Activated CD8-positive, alpha-beta memory T cell treated with anti-CD3 and anti-CD28 coated beads, Interleukin-2, amount 50 U/mL, for 1 hour (primary cell): ENCODE results near the gene COL5A1.

Source experiments
- DNase-seq: peaks from one replicate; pipeline ENCODE4 v3.0.0-alpha.2; 2020; ENCODE audit errors: extremely low read depth

The COL5A1 gene

DNA sequence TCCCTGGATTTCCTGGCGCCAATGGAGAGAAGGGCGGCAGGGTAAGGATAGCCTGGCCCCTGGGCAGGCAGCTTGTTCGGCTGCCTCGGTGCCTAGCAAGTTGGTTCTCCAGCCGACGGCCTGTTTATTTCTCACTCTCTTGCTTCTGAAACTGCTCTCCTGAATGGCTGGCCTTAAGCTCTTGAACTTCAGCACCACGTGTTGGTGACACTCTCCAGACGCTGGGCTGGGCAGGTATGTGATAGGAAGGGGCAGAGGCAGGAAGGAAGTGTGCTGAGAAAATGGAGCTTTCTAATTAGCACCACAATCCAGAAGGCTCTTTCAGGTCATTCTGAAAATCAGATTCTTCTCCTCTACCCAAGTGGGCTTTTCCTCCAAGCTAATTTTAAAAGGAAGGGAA lies 147.6 kb downstream of the COL5A1 start:
- no peak for DNase-seq

DNA sequence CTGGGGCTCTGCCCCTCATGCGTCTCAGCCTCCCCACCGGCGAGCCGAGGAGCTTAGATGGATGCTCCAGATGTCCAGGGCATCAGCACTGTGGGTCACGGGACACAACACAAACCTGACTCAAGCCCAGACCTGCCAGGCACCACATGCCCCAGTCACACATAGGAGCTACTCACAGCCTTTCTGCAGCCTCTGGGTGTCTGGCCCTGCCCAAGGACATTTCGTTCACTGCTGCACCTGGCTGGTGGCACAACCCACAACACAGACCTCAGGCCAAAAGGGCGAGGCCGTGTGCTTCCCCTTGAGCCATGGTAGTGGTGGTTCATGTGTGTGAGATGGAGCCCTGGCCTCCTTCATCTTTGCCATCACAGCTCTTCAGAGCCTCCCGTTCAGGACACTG lies 149.4 kb downstream of the COL5A1 start:
- DNase-seq: no peak

DNA sequence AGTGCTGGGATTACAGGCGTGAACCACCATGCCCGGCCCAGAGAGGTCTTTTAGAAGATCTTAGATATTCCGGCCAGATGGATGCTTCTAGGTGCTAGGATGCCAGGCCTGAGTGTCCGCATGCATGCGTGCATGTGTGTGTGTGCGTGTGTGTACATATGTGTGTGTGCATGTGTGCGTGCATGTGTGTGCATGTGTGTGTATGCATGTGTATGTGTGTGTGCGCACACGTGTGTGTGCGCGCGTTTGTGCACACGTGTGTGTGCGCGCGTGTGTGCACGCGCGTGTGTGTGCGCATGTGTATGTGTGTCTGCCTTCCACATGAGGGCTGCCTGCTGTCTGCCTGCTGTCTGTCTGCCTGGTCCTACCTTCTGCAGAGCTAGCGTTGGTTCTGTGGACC lies 151.0 kb downstream of the COL5A1 start:
- DNase-seq: no peak

DNA sequence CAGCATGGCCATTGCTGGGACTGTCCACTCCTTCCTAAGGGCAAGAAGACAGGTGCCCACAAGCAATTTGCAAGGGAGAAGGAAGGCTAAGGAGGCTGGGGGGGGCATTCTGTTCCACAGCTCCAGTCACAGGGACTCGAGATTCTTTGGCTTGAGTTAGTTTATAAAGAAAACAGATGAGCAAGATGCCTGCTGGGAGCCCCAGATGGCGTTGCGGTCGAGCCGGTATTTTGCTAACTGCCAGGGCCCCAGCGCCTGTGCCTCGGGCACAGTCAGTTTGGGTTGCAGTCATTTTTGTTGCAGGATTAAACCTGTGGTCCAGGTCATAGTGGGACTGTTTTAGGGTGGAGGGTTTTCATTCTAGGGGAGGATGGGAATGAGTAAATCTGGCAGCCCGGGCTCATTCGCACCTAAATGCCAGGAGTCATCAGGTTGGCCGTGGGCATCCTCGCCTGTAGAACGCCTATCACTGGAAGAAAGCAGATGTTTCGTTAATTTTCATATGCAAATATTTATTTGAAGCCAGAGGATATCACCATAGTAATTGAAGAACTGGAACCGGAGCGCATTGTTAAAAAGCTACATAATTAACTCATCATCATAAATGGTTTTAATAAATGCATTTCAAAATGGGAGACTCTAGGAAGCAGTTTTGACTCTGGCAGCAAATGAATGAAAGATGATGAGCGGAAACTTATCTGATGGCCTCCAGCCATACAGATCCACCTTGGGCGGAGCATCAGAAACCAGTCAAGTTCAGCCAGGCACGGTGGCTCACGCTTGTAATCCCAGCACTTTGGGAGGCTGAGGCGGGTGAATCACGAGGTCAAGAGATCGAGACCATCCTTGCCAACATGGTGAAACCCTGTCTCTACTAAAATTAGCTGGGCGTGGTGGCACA lies 151.9 kb downstream of the COL5A1 start:
- DNase-seq: no peak

DNA sequence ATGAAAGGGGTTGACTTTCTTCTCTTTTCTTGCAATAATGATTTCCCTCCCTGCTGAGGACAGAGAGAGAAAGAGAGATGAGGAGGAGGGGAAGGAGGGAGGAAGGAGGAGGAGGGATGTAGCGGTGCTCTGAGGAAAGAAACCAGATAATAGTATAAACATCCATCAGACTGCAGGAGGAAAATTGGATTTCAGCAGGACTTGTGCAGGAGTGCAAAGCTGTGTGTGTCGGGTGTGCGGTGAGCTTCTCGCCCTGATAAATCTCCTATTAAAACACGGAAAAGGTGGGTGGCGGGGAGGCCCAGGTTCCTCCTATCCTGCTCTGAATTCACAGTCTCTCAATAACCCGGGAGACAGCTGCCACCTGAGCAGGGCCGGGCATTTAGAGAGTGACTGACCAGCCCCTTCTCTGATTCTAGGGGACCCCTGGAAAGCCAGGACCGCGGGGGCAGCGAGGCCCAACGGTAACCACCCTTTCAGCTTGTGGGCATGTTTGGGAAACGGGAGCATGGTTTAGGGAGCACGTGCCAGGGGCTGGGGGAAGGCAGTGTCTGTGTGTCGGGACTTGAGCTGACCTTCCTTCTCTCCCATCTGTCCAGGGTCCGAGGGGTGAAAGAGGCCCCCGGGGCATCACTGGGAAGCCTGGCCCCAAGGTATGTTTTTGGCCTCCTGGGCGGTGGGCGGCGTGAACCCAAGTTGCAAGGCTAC lies 153.2 kb downstream of the COL5A1 start:
- DNase-seq: no peak

DNA sequence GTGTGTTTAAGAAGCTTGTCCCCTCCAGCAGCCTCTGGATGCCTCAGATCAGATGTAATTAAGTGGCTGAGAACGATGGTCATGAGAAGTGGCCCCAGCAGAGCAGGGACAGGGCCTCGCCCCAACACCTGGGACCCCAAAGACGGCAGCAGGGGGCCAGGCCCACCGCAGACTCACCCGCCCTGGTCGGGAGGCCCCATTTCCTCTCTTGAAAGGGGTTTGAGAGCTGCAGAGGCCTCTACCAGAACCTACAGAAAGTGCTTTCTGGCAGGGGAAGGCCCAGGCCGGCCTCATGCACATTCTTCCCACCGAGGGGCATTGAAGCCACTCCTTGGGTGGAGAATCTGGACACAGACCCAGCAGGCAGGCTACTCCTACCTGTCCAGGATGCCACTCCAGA lies 153.8 kb downstream of the COL5A1 start:
- DNase-seq: no peak

DNA sequence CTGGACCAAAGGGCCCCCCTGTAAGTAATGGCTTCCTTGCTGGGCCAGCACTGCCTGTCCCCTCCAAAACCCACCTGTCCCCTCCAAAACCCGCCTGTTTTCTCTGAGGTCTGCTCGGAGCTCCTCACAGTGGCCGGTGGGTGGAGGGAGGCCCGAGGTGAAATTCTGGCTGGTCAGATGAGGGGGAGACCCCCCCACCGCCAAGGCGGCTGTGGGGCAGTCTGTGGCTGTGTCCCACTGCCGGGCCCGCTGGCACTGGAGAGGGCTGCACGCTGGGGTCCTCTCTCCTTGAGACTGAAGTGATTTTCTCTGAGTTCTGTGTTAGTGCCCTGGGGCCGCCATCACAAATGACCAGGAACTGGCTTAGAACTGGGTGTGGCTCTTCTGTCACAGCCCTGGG lies 155.3 kb downstream of the COL5A1 start:
- DNase-seq: no peak

DNA sequence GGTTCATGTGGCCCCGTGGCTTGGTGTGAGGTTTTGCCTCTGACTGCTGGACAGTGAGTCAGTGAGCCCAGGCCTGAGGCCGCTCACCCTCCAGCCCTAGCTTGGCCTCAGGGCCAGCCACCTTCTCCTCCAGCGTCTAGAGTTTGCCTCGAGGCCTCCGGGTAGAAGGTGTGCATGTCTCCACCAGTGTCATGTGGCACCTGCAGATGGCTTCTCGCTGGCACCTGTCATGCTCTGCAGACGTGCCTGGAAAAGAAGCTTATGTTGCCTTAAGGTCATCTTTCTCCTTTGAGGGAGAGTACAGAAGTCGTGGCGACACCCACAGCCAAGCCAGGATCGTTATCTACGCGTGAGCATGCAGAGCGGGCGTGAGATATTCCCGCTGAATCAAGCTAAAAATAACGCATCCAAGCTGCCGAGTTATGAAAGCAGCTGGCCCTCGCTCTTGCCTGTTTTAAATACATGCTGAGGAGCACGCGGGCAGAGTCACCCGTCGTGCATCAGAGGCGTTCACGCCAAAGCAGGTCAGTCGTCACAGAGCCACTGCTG lies 159.3 kb downstream of the COL5A1 start:
- DNase-seq: no peak

DNA sequence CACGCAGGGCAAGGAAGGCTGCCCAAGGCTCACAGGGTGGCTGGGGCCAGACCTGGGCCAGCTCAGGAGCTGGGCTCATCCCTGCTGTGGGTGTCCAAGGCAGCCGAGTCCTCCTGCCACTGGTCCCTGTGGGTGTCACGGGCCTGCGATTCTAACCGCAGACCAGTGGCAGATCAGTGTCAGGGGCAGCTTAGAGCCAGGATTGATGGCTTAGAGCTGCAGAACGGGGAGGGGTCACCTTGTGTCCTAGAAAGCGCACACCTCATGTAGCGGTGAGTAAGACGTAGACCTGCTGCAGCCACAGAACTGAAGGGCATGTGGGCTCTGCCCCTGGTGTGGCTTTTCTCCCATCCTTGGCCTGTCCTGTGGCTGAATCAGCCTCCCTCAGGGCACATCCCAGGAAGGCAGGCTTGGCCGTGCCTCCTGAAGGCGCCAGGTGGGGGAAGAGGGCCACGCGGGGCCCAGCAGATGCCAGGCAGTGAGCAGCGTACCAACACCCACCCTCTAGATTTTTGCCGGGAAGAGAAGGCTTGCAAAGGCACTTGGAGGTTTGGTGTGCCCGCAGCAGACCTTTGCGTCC lies 160.7 kb downstream of the COL5A1 start:
- no peak for DNase-seq

DNA sequence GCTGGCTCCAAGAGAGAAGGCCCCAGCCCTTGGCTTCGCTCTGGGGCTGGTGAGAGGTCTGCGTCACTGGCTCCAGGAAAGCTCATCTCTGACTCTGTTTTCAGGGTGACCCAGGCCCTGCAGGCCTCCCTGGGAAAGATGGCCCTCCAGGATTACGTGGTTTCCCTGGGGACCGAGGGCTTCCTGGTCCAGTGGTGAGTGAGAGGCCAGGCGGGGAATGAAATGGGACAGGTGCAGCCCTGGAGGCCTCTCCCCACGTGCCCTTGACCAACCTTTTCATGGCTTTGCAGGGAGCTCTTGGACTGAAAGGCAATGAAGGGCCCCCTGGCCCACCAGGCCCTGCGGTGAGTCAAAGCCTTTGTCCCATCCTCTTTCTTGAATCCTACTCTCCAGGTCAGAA lies 163.3 kb downstream of the COL5A1 start:
- DNase-seq: no peak

DNA sequence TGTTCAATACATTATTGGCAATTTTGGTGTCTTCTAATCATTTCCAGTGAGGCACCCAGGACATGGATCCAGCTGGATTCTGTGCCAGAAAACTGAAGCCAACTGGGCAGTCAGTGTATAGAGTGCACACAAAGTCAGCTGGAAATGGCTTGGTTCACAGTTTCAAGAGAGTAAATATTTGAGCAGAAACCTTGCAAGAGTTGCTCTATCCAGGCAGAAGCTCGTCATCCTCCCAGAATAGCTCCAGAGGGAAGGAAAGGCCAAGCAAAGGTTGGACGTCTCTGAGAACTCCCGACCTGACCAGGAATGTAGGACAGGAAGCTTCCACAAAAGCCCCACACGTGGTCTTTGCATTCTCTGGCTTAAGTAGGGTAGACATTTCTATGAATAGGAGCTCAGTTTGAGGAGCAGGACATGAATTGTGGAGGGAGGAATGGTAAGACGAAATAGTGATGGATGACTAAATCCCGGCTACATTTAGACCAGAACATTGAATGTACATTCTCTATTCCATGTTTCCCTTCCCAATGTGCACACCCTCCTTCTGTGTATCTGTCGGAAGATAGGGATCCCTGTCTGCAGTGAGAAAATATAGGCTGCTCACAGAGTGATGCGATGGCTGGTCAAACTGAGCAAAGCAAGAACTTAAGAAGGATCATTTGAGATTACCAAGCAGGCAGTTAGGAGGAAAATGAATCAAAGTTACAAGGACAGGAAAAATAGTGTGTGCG lies 166.3 kb downstream of the COL5A1 start:
- no peak for DNase-seq

DNA sequence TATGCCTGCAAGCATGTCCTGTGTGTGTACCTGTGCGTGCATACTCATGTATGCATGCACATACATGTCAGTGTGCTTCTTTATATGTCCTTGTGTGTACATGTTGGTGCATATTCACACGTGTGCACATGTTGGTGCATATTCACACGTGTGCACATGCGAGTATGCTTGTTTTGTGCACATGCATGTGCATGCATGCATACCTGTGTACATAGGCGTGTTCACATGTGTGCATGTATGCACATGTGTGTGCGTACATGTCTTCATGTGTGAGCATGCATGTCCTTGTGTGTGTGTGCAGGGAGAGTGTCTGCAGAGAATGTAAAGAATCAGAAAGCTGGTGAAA lies 166.8 kb downstream of the COL5A1 start:
- no peak for DNase-seq

DNA sequence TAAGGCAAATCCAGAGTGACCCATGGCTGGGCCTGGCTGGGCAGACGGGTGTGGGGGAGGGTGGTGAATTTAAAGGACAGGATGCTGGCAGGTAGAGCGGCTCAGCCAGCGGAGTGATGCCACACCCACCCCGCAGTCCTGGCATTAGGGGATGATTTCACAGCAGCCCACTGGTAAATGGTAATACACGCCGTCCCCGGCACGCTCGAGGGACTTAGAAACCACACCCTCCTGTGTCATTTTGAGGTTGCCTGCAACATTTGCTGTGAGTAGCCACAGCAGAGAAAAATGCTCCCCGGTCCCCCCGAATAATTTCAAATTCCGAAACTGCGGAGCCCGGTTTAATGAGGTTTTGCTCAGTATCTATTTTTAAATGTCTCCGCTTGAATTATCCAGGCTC lies 167.7 kb downstream of the COL5A1 start:
- DNase-seq: no peak

DNA sequence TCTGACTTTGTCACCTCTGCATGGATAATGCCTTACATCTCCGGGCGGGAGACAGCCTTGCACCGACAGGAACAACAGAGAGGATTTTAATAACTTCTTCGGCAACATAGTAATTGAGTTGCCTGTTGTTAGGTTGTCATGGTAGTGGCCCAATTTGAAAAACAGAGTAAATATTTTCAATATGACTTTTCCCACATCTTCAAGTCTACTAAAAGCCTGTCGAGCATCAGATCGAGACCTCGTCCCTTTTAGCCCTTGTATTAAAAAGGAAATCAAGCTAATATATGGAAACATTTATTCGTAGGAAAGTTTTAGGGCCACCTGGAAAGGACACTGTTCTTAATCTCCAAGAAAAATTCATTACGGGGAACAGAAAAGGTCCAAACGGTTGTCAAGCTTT lies 168.2 kb downstream of the COL5A1 start:
- DNase-seq: no peak

DNA sequence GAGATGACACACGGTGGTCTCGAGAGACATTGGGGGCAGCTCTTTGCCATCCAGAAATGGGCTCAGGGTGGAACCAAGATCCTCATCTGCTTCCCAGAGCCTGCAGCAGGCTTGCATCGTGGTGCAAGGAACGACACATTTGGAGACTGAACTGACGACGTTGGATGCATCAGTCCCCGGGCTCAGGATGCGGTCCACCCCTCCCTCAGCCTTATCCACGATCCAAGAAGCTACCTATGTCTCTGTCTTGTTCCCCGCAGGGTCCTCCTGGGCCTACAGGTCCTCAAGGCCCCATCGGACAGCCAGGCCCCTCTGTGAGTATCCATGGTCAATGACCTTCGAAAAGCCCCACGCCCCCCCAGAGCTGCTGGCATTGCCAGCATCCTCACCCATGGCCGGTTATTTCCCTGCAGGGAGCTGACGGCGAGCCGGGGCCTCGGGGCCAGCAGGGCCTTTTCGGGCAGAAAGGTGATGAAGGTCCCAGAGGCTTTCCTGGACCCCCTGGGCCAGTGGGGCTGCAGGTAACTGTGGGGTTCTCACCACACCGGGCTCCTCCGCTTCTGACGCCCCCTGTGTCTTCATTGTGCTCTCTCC lies 169.6 kb downstream of the COL5A1 start:
- DNase-seq: no peak

DNA sequence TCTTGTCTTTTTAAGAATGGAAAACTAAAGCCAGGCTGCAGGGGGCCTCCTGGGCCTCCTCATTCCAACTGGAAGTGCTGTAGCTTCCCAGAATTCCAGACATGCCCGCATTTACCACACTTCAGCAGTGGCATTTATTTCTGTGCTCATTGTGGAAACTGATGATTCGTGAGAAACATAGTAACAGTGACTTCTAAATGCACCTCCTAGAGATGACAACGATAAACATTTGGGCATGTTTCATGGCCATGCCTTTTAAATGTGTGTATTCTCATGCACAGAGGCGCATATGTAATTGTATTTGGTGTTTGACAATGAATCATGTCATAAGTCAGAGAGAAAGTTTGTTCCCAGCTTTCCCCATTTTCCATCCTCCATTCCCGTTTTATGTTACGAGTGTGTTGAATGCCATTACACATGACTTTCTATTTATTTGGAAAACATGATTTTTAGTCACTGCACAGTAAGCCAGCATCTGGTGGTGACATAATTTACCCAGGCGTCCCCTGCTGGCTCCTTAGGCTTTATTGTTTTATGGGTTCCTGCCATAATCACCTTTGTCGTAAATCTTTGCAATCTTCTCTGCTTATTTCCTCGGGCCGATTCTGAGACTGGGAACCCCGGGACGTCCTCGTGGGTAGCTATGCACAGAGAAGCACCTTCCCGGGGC lies 170.2 kb downstream of the COL5A1 start:
- no peak for DNase-seq

DNA sequence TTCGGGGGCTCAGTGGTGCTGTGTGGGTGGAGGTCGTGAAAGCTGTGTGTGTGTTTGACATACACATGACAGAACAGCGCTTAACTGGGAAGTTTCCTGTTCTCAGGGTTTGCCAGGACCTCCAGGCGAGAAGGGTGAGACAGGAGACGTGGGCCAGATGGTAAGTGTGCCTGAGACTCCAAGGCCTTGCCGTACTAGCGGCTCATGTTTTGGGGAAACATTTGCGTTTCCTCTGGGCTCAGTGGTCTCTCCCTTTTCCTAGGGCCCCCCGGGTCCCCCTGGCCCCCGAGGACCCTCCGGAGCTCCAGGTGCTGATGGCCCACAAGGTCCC lies 170.7 kb downstream of the COL5A1 start:
- DNase-seq: no peak

DNA sequence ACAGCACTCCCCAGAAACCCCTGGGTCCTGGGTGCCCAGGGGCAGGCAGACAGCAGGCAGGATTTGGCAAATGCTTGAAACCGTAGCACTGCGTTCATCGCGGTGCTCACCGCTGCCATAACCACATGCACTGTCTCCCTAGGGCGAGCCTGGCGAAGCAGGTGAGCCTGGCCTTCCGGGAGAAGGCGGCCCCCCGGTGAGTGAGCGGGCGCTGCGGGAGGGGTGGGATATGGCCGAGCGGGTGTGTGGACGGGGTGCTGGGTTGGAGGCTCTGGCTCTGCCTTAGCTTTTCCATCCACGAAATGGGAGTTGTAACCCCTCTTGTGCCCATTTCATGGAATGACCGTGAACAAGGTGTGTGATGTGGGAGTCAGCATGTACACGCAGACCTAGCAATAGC lies 172.2 kb downstream of the COL5A1 start:
- DNase-seq: no peak

DNA sequence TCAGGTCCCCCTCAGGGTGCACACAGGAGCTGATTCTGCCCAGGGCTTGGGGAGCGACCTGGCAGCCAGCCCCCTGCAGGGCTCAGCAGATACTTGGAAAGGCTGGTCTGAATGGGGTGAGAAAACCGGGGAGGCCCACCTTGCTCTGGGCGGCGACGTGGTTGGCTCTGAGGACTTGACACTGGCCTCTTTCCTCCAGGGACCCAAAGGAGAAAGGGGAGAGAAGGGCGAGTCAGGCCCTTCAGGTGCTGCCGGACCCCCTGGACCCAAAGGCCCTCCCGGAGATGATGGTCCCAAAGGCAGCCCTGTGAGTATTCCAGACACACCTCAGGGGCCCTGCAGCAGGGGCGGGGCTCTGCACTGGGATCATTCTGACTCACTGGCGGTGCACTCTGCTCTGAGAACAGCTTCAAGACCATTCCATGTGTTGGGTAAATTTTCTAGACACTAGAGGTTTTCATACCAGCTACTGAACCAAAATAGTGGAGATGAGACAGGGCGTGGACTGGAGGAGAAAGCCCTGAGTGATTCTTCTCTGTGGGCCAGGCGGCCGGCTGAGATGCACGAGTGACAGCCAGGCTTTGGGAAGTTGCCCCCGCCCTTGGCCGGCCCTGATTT lies 173.1 kb downstream of the COL5A1 start:
- no peak for DNase-seq

DNA sequence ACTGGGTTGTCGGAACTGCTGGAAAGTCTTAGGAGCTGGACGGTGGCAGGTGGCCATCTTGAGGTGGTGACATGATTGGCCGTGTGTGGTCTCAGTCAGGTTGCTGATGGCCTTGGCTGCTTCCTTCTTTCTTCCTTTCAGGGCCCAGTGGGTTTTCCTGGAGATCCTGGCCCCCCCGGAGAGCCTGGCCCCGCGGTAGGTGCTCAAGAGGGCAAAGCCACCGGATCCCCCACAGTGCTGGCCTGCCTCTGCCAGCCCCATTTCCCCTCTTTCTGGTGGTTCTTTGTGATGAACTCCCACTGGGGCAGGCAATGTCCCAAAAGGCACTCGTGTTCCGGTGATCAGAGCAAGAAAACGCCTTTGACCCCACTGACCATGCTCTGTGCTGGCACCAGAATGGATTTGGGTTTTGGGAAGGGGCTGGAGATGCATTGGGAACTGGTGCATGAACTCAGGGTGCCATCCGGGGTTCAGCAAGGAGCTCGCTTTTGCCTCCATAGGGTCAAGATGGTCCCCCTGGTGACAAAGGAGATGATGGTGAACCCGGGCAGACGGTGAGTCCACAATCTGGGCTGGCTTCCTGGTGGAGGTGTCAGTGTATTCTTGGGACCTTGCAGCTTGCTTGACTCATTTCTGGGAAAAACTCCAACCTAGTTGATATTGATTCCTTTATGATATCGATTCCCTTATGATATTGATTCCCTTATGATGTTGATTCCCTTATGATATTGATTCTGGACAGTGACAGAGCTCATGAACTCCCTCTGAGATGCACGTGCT lies 174.0 kb downstream of the COL5A1 start:
- no peak for DNase-seq
